H1 (cell line): ENCODE data around the gene MBNL2. TPM values are rescaled to one million over a fixed set of nuclear protein-coding genes. Genes with fewer than 3 reads are reported as not detected.

Experiments used
- CTCF ChIA-PET: fragments of 300-600 bp; sonication (Branson Sonifier 250); formaldehyde crosslinking; loops from one replicate; lab custom pipeline; 2021; ENCODE audit not compliant: partially characterized antibody; lab: Charles Lee
- POLR2A ChIA-PET: fragments of 300-600 bp; sonication (Branson Sonifier 250); formaldehyde crosslinking; loops from one replicate; lab custom pipeline; 2021; ENCODE audit warnings: inconsistent platforms; ENCODE audit not compliant: partially characterized antibody; lab: Charles Lee
- DNase-seq, 2 experiments: peaks; one replicate each; pipeline versions ENCODE4 v3.0.0 to v3.0.0-alpha.2; 2010 to 2022; ENCODE audit warnings: low spot score in 2 of 2, low read depth in 1 of 2, mixed read lengths in 1 of 2
- FAIRE-seq: peaks from 2 replicates; lab custom pipeline; 2011; peaks lifted over from hg19 to GRCh38; lab: Jason Lieb, UNC
- H2AFZ ChIP-seq: 2 replicates; pipeline ENCODE4 v1.8.1; 2012; ENCODE audit warnings: low read length, inconsistent platforms
- H2AK5ac ChIP-seq: 2 replicates; pipeline ENCODE4 v1.6.1; 2013; ENCODE audit warnings: low read depth, low read length
- H2BK120ac ChIP-seq: replicated peaks from 2 replicates; pipeline ENCODE3; 2013; ENCODE audit warnings: low read depth, low read length, inconsistent platforms
- H2BK12ac ChIP-seq: 2 replicates; pipeline ENCODE4 v1.6.1; 2013; ENCODE audit warnings: low read depth, low read length
- H2BK15ac ChIP-seq: 2 replicates; pipeline ENCODE4 v1.6.1; 2013; ENCODE audit warnings: low read length
- H2BK20ac ChIP-seq: 2 replicates; pipeline ENCODE4 v1.6.1; 2013; ENCODE audit warnings: low read length
- H2BK5ac ChIP-seq: 2 replicates; pipeline ENCODE4 v1.6.1; 2013; ENCODE audit warnings: low read depth, low read length
- H3K14ac ChIP-seq: 2 replicates; pipeline ENCODE4 v1.6.1; 2013; ENCODE audit warnings: inconsistent platforms; ENCODE audit not compliant: insufficient read length
- H3K18ac ChIP-seq: 2 replicates; pipeline ENCODE4 v1.6.1; 2013; ENCODE audit warnings: low read length; ENCODE audit errors: extremely low read depth
- H3K23ac ChIP-seq: 2 replicates; pipeline ENCODE4 v1.6.1; 2013; ENCODE audit warnings: inconsistent platforms; ENCODE audit not compliant: insufficient read length
- H3K23me2 ChIP-seq: 2 replicates; pipeline ENCODE4 v1.6.1; 2013; ENCODE audit warnings: low read depth, low read length
- H3K27ac ChIP-seq: 2 replicates; pipeline ENCODE4 v1.6.1; 2011; ENCODE audit warnings: low read depth, low read length, inconsistent platforms
- H3K27me3 ChIP-seq, 4 experiments: replicated peaks in 1 of 4; 1 replicate in 1 of 4; 2 replicates in 3 of 4; pipeline versions ENCODE4 v1.6.1 to v1.8.1; 2011 to 2013; ENCODE audit warnings: low read length in 3 of 4, mild to moderate bottlenecking in 3 of 4, inconsistent platforms in 2 of 4, mixed read lengths in 2 of 4, moderate library complexity in 1 of 4; ENCODE audit not compliant: control insufficient read depth in 3 of 4, insufficient read depth in 3 of 4; ENCODE audit errors: extremely low read depth in 1 of 4
- H3K36me3 ChIP-seq, 4 experiments: 2 replicates each; pipeline versions ENCODE4 v1.6.1 to v1.8.1; 2011 to 2013; ENCODE audit warnings: mild to moderate bottlenecking in 4 of 4, low read length in 3 of 4, moderate library complexity in 2 of 4, control low read depth in 1 of 4, inconsistent platforms in 1 of 4; ENCODE audit not compliant: insufficient read depth in 4 of 4, control insufficient read depth in 2 of 4
- H3K4ac ChIP-seq: replicated peaks from 2 replicates; pipeline ENCODE3; 2013; ENCODE audit warnings: low read length, low read depth, mixed read lengths, inconsistent platforms; ENCODE audit not compliant: insufficient read length
- H3K4me1 ChIP-seq, 4 experiments: replicated peaks in 1 of 4; 1 replicate in 1 of 4; 2 replicates in 3 of 4; pipeline versions ENCODE4 v1.6.1 to v1.8.1; 2011 to 2013; ENCODE audit warnings: low read length in 3 of 4, inconsistent platforms in 2 of 4, mixed read lengths in 1 of 4; ENCODE audit not compliant: insufficient read depth in 4 of 4, control insufficient read depth in 3 of 4
- H3K4me2 ChIP-seq, 2 experiments: 2 replicates each; pipeline versions ENCODE4 v1.6.1 to v1.8.1; 2011 to 2013; ENCODE audit warnings: low read depth in 2 of 2, low read length in 2 of 2, control low read depth in 1 of 2, inconsistent platforms in 1 of 2, mild to moderate bottlenecking in 1 of 2; ENCODE audit not compliant: insufficient read depth in 1 of 2
- H3K4me3 ChIP-seq, 4 experiments: fragments of 200-600, 300-600 bp in 1 of 4; sonication (generic), shearing (Covaris generic), sonication (Bioruptor Twin) in 1 of 4; 2 replicates each; pipeline versions ENCODE4 v1.5.1 to v1.8.1; 2011 to 2016; ENCODE audit warnings: low read length in 4 of 4, low read depth in 3 of 4, control low read depth in 2 of 4, inconsistent platforms in 2 of 4, mild to moderate bottlenecking in 2 of 4, mixed read lengths in 1 of 4, moderate library complexity in 1 of 4; ENCODE audit not compliant: insufficient read depth in 2 of 4; ENCODE audit errors: extremely low read depth in 1 of 4
- H3K56ac ChIP-seq: replicated peaks from 2 replicates; pipeline ENCODE3; 2013; ENCODE audit warnings: low read depth, mild to moderate bottlenecking, mixed read lengths, low read length, inconsistent platforms; ENCODE audit not compliant: insufficient read length
- H3K79me1 ChIP-seq: 2 replicates; pipeline ENCODE4 v1.6.1; 2013; ENCODE audit warnings: low read depth, low read length, control low read depth
- H3K79me2 ChIP-seq, 2 experiments: 2 replicates each; pipeline versions ENCODE4 v1.6.1 to v1.8.1; 2012 to 2013; ENCODE audit warnings: low read length in 2 of 2, mild to moderate bottlenecking in 2 of 2, inconsistent platforms in 1 of 2; ENCODE audit not compliant: insufficient read depth in 2 of 2, control insufficient read depth in 1 of 2
- H3K9ac ChIP-seq, 4 experiments: replicated peaks in 1 of 4; 1 replicate in 1 of 4; 2 replicates in 3 of 4; pipeline versions ENCODE4 v1.6.1 to v1.8.1; 2011 to 2013; ENCODE audit warnings: low read depth in 3 of 4, low read length in 3 of 4, control low read depth in 2 of 4, mild to moderate bottlenecking in 2 of 4, moderate library complexity in 2 of 4, inconsistent platforms in 1 of 4; ENCODE audit errors: extremely low read depth in 1 of 4
- H3K9me3 ChIP-seq, 2 experiments: 2 replicates each; pipeline versions ENCODE4 v1.6.1 to v1.8.1; 2012 to 2013; ENCODE audit warnings: mild to moderate bottlenecking in 2 of 2, moderate library complexity in 2 of 2, control low read depth in 1 of 2, inconsistent platforms in 1 of 2, low read depth in 1 of 2, low read length in 1 of 2, mixed read lengths in 1 of 2; ENCODE audit not compliant: insufficient read depth in 2 of 2
- H4K20me1 ChIP-seq, 2 experiments: replicated peaks in 1 of 2; 2 replicates each; pipeline versions ENCODE3 to v1.8.1; 2011 to 2013; ENCODE audit warnings: inconsistent platforms in 2 of 2, low read length in 2 of 2, mild to moderate bottlenecking in 1 of 2; ENCODE audit not compliant: insufficient read depth in 2 of 2, control insufficient read depth in 1 of 2
- H4K5ac ChIP-seq: 2 replicates; pipeline ENCODE4 v1.6.1; 2013; ENCODE audit warnings: low read length, low read depth, mixed read lengths, inconsistent platforms; ENCODE audit not compliant: insufficient read length
- H4K8ac ChIP-seq: 2 replicates; pipeline ENCODE4 v1.8.0; 2013; ENCODE audit warnings: mild to moderate bottlenecking, moderate library complexity, low read length, inconsistent platforms; ENCODE audit not compliant: insufficient read depth; ENCODE audit errors: extremely low read depth
- H4K91ac ChIP-seq: replicated peaks from 2 replicates; pipeline ENCODE3; 2013; ENCODE audit warnings: low read length, mixed read lengths, inconsistent platforms; ENCODE audit not compliant: insufficient read length
- SP2 ChIP-seq: IDR thresholded peaks from 2 replicates; pipeline ENCODE4 v1.6.1; 2012; ENCODE audit warnings: mild to moderate bottlenecking, low read length, inconsistent platforms
- WGBS, 2 experiments: shearing (Covaris generic) in 1 of 2; methylation state at CpG; one replicate each; pipeline versions ENCODE4 v1.1.6 to v1.1.7; 2013 to 2015; ENCODE audit warnings: low lambda C conversion rate in 2 of 2, mixed read lengths in 2 of 2, inconsistent platforms in 1 of 2, low coverage in 1 of 2, missing lambda C conversion rate in 1 of 2; ENCODE audit not compliant: insufficient replicate concordance in 2 of 2, insufficient coverage in 1 of 2, insufficient read length in 1 of 2; ENCODE audit errors: extremely low coverage in 1 of 2, missing lambda C conversion rate in 1 of 2; 5-methylcytosine and 5-hydroxymethylcytosine counted together
- polyA plus RNA-seq, 7 experiments: library from polyadenylated mRNA; depleted of rRNA in 3 of 7; stranded (reverse) in 5 of 7; unstranded in 2 of 7; fragments of >200 nt in 5 of 7; fragments of 200-250 nt in 2 of 7; gene quantifications; 1 replicate in 5 of 7; 2 replicates in 1 of 7; 4 replicates in 1 of 7; pipeline versions ENCODE4 v1.2.1 to v1.2.3, GENCODE V29; 2011 to 2013; ENCODE audit warnings: missing spikeins in 2 of 7, mixed read lengths in 2 of 7
- total RNA-seq: library from RNA; stranded (reverse); fragmentation: NEBNext Ultra II Directional; extraction: Animal tissue kit (Norgen Biotek cat#: 25700); gene quantifications from 2 replicates; pipeline ENCODE4 v1.2.1, GENCODE V29; 2021

Gene MBNL2
- total and polyA plus RNA-seq, 2 of the 8 experiments (the other 6 are each of a cell fraction or from before 2014, with no cell fraction given), result 1.0 to 2.6 TPM

GRCh38 chr13:97287047-97287383 lies 64.9 kb downstream of the MBNL2 start:
- no peak overlapping the region for H4K91ac ChIP-seq
- H4K5ac ChIP-seq, result no peak overlapping the region
- no peak overlapping the region for H3K4ac ChIP-seq
- H3K27ac ChIP-seq, result no peak overlapping the region
- H2BK120ac ChIP-seq, result no peak overlapping the region
- no peak overlapping the region for H4K8ac ChIP-seq
- no peak overlapping the region for H3K18ac ChIP-seq
- no peak overlapping the region for H3K56ac ChIP-seq
- no peak overlapping the region for H3K14ac ChIP-seq
- no peak overlapping the region for H3K23ac ChIP-seq
- H2BK15ac ChIP-seq, result no peak overlapping the region
- CTCF ChIA-PET, result no interaction called here
- no peak overlapping the region for H3K9ac ChIP-seq
- H3K36me3 ChIP-seq, result no peaks in the 10 kb centered on the region
- POLR2A ChIA-PET, result no interaction called here
- H3K79me2 ChIP-seq, result no peaks in the 10 kb centered on the region
- DNase-seq (no peak), FAIRE-seq (no peak)
- no peak overlapping the region for H2AK5ac ChIP-seq
- 92% methylated on average over 5 of the region's 5 CpGs; no CpG with 5 or more reads in 1 of the 2 experiments for WGBS, 2 experiments
- H2AFZ ChIP-seq, result no peak overlapping the region
- no peak overlapping the region for H3K4me3 ChIP-seq
- no peaks in the 10 kb centered on the region for H3K27me3 ChIP-seq
- H2BK12ac ChIP-seq, result no peak overlapping the region
- H3K4me2 ChIP-seq, result no peak overlapping the region
- H3K9me3 ChIP-seq, result no peaks in the 10 kb centered on the region
- H2BK5ac ChIP-seq, result no peak overlapping the region
- no peaks in the 10 kb centered on the region; the same call in 1 of the 2 replicates for H3K23me2 ChIP-seq
- H2BK20ac ChIP-seq, result no peak overlapping the region
- no peaks in the 10 kb centered on the region for H3K79me1 ChIP-seq
- H4K20me1 ChIP-seq, result peaks cover 0 to 2% of the 10 kb centered on the region in 2 experiments
- H3K4me1 ChIP-seq, result no peaks in the 10 kb centered on the region
- TF ChIP-seq SP2, result no peak
